ENCODE results near the gene SPTY2D1. TPM values are rescaled to one million over a fixed set of nuclear protein-coding genes. Genes with fewer than 3 reads are reported as not detected.
A peak's percentile ranks its signal among the peaks of the same experiment; 100 is the strongest.

SPTY2D1 gene
- total RNA-seq, 1 donor from 2014 or later: 18.5 TPM

GRCh38 chr11:18624161-18624560, 10.0 kb downstream of the SPTY2D1 start:
- Histone ChIP-seq H3K36me3 (no peaks in the 10 kb centered on the region), H3K4me3 (no peak overlapping the region), H3K9me3 (no peaks in the 10 kb centered on the region), H3K4me1 (peaks cover 1% of the 10 kb centered on the region), H3K27me3 (no peaks in the 10 kb centered on the region), H3K27ac (no peak overlapping the region)
- no peak for TF ChIP-seq CTCF (IDR thresholded peaks at IDR 0.05)
- intact Hi-C loops (cut with DNase I): no loop called here
- no peak for DNase-seq
- no peak for ATAC-seq

- ATAC-seq: no peak
- TF ChIP-seq CTCF (IDR thresholded peaks at IDR 0.05): no peak
- intact Hi-C loops (cut with DNase I): no loop called here
These were observed 10.4 kb downstream of the SPTY2D1 start for GRCh38 chr11:18623707-18624106.

GRCh38 chr11:18618342-18619025, 15.7 kb downstream of the SPTY2D1 start:
- DNase-seq (no peak), ATAC-seq (no peak)
- H3K36me3 ChIP-seq: peaks cover 29% of the 10 kb centered on the region
- H3K9me3 ChIP-seq: no peaks in the 10 kb centered on the region
- H3K27ac ChIP-seq: peak overlapping the region; percentile 12
- peak overlapping the region; percentile 1 for H3K4me3 ChIP-seq
- peaks cover 13% of the 10 kb centered on the region for H3K4me1 ChIP-seq
- intact Hi-C loops (cut with DNase I): no loop called here
- no peak for TF ChIP-seq CTCF (IDR thresholded peaks at IDR 0.05)
- no peaks in the 10 kb centered on the region for H3K27me3 ChIP-seq

More at GRCh38 chr11:18623707-18624106, 10.4 kb downstream of the SPTY2D1 start:
- Histone ChIP-seq H3K36me3 (no peaks in the 10 kb centered on the region), H3K27me3 (no peaks in the 10 kb centered on the region), H3K4me3 (no peak overlapping the region), H3K27ac (no peak overlapping the region), H3K4me1 (peaks cover 6% of the 10 kb centered on the region), H3K9me3 (no peaks in the 10 kb centered on the region)
- DNase-seq: no peak

GRCh38 chr11:18617688-18618341, 16.3 kb downstream of the SPTY2D1 start:
- H3K27me3 ChIP-seq: no peaks in the 10 kb centered on the region
- ATAC-seq (no peak), DNase-seq (no peak)
- intact Hi-C loops (cut with DNase I): no loop called here
- TF ChIP-seq CTCF (IDR thresholded peaks at IDR 0.05): no peak
- H3K27ac ChIP-seq: peak overlapping the region; percentile 12
- peaks cover 34% of the 10 kb centered on the region for H3K36me3 ChIP-seq
- peak overlapping the region; percentile 1 for H3K4me3 ChIP-seq
- H3K9me3 ChIP-seq: no peaks in the 10 kb centered on the region
- H3K4me1 ChIP-seq: peaks cover 13% of the 10 kb centered on the region

- DNase-seq (no peak), ATAC-seq (peak; percentile 47)
- Histone ChIP-seq H3K27ac (no peak overlapping the region), H3K36me3 (peaks cover 51% of the 10 kb centered on the region), H3K4me1 (peaks cover 13% of the 10 kb centered on the region), H3K27me3 (no peaks in the 10 kb centered on the region), H3K4me3 (no peak overlapping the region), H3K9me3 (no peaks in the 10 kb centered on the region)
- no peak for TF ChIP-seq CTCF (IDR thresholded peaks at IDR 0.05)
- intact Hi-C loops (cut with DNase I): no loop called here
These were observed 18.3 kb downstream of the SPTY2D1 start for GRCh38 chr11:18615628-18616392.

Measured in upper lobe of right lung (tissue), 1 donor.